Stimulated activated CD8-positive, alpha-beta memory T cell treated with anti-CD3 and anti-CD28 coated beads, Interleukin-15, amount 100 ng/mL, for 1 hour (primary cell): ENCODE results near the gene IL34.
"Not testable (repeated sequence)": the region's sequence is repeated elsewhere in the genome, so short reads cannot be mapped to it uniquely, and the experiment has no call there.

Source experiments
- DNase-seq: peaks from one replicate; pipeline ENCODE4 v3.0.0-alpha.2; 2020; ENCODE audit warnings: low read depth

The IL34 gene

DNA sequence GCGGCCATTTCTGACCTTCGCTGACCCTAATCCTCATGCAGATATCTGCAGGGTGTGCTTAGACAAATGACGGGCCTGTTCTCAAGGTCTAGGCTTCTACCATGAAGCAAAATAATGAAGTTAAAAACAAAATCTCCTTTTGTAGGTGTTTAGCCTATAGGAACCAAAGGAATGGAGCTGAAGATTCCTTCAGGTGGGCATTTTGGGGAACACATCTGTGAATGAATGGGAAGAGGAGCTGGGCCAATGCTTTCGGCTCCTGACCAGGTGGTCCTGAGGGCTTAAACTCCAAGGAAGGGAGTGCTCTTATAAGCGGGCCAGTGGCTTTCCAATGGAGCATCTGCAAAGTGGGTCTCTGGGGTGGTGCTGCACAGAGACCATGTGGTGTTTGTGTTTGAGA lies 14.1 kb upstream of the IL34 start:
- no peak for DNase-seq

GRCh38 chr16:70633617-70634016 lies 12.7 kb upstream of the IL34 start:
- DNase-seq, result not testable (repeated sequence)

DNA sequence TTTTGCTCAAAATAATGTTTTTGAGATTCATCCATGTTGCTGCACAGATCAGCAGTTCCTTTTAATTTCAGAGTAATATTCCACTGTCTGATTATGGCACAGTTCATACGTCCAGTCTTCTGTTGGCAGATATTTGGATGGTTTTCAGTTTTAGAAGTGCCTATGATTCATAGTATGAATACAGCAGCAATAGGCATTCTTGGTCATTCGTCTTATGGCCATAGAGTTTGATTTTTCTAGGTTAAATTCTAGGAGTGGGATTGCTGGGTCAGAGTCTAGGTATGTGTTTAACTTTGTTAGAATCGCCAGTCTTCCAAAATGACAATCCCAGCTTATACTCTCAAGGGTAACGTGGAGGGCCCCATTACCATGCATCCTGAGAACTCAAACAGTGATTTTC lies 11.5 kb upstream of the IL34 start:
- no peak for DNase-seq

DNA sequence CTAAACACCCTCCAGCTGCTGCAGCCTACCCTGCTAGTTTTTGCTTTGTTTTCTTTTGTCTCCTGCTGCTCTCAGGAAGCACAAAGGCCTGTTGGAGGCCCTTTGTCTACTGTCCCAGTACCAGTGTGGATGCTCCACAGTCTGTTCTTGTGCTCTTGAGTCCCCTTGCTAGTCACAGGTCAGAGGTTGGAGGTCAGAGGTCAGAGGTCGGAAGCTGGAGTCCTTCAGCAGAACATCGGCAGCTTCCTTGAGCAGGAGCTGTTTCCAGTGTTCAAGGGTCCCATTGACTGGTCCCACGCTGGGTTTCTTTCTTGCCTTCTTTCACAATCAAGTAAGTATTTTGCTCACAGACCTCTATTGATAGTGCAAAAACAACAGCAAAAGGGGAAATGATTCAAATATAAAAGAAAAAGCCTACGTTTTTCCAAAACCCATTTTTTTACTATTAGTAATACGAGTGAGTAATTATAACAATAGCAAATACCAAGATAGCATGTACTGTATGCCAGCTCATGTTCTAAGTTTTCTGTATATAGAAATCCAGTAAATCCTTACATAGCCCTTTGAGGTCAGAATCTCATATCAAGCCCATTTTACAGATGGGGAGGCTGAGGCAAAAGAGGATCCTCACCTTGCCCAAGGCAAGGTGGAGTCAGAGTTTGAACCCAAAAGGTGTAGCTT lies 10.9 kb upstream of the IL34 start:
- no peak for DNase-seq

- DNase-seq, result no peak
These were observed 7.3 kb upstream of the IL34 start for GRCh38 chr16:70638814-70639792.

DNA sequence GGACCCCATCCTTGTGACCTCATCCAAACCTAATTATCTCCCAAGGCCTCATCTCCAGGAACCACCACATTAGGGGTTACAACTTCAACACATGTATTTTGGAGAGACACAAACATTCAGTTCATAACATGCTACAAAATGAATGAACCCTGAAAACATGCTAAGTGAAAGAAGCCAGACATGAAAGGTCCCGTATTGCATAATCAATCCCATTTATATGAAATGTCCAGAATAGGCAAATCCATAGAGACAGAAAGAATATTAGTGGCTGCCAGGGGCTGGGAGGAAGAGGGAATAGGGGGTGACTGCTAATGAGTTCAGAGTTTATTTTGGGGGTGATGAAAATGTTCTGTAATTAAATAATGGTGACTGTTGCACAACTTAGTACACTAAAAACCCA lies 3.7 kb upstream of the IL34 start:
- DNase-seq, result no peak

- DNase-seq, result not testable (repeated sequence)
These were observed 3.1 kb upstream of the IL34 start for GRCh38 chr16:70643264-70643663.

GRCh38 chr16:70644763-70645597 lies 1.4 kb upstream of the IL34 start:
- DNase-seq, result no peak

DNA sequence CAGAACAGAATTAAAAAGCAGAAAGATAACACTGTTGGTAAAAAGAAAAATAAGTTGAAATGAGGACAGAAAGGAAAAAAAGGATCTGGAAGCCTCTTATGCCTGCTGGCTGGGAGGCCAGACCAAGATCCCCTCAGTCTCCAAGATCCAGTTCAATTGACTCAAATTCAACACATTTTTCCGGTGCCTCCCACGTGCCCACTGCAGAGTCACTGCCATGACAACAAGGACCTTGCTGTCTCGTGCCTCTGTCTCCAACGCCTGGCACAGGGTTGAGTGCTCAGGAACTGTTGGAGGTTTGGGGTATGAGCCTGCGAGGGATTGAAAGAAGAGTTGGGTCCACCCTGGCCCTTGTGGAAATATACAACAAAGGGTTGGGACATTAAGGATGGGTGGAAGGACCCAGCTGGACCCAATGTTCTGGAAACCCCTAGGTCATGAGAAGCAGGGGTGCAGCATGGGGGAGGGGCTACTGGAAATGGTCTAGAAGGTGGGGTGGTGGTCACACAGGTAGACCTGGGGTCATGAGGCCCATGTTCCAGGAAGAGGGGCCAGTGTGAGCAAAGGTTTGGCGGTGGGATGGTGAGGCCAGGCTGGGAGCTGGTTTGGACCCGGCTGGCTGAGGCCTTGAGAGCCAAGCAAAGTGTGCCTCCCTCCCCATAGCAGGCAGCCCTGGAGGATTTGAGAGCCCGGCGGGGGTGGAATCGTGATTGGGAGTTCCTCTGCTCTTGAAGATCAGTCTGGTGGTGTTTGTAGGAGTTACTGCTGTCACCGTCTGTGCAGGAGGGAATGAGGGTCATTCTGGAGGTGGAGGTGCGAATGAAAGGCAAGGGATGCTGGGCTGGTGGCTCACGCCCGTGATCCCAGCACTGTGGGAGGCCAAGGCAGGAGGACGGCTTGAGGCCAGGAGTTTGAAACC lies 1.3 kb downstream of the IL34 start:
- no peak for DNase-seq

- no peak for DNase-seq
These were observed 2.2 kb downstream of the IL34 start for GRCh38 chr16:70648606-70649005.

GRCh38 chr16:70649300-70649699 lies 2.9 kb downstream of the IL34 start:
- no peak for DNase-seq

- DNase-seq, result no peak
These were observed 3.9 kb downstream of the IL34 start for GRCh38 chr16:70650216-70650615.

DNA sequence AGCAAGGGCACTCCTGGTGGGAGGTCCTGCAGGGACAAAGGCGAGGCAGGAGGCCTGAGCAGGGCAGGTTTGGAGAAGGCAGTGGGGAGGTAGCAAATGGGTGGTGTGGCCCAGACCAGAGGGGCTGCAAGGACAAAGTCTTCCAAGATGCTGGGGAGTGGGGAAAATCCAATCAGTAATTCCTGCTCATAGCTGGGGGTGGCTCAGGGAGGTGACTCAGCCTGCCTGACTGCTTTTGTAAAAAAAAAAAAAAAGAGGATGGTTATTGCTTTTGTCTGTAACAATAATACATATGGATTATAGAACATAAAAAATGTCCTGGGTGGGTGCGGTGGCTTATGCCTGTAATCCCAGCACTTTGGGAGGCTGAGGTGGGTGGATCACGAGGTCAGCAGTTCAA lies 5.2 kb downstream of the IL34 start:
- DNase-seq, result no peak

DNA sequence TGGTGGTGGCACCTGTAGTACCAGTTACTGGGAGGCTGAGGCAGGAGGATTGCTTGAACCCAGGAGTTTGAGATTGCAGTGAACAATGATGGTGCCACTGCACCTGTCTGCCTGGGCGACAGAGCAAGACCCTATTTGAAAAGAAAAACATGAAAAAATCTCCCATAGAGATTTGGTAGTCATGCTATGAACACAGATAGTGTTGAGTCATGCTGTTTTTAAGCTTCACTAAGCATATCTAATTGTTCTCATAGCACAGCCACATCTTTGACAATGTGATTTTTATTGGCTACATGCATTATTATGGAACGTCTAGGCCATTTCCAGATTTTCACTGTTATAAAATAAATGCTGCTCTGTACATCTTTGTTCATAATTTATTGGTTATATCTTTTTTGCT lies 6.0 kb downstream of the IL34 start:
- no peak for DNase-seq

DNA sequence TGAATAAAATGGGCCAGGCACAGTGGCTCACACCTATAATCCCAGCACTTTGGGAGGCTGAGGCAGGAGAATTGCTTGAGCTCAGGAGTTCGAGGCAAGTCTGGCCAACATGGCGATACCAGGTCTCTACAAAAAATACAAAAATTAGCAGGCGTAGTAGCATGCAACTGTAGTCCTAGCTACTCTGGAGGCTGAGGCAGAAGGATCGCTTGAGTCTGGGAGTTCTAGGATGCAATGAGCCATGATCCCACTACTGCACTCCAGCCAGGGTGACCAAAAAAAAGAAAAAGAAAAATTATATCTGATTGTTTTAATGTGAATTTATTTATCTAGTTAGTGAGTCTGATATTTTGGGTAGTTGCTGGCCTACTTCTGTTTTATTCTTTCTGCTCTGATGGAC lies 7.0 kb downstream of the IL34 start:
- DNase-seq, result no peak

- peak; percentile 72 for DNase-seq
These were observed 7.7 kb downstream of the IL34 start for GRCh38 chr16:70653809-70654771.

DNA sequence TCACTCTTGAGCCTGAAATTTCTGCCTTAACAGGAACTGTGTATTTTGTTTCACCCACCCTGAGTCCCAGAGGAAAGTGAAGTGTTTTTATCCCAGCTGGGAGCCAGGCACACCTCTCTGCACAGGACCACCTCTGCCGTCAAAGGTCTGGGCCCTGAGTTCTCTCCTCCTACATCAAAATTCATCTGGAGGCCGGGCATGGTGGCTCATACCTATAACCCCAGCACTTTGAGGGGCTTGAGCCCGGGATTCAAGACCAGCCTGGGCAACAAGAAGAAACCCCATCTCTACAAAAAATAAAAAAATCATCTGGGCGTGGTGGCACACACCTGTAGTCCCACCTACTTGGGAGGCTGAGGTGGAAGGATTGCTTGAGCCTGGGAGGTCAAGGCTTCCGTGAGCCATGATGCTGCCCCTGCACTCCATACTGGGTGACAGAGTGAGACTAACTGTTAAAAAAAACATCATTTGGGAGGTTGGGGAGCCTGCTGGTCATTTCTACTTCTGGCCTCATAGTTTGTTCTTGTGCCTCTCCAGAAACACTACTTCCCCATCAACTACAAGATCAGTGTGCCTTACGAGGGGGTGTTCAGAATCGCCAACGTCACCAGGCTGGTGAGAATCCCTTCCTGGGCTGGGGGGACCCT lies 9.8 kb downstream of the IL34 start:
- no peak for DNase-seq

- DNase-seq, result no peak
These were observed 10.4 kb downstream of the IL34 start for GRCh38 chr16:70656712-70657263.

- DNase-seq, result no peak
These were observed 11.6 kb downstream of the IL34 start for GRCh38 chr16:70657956-70658355.
